GM18507 (cell line): ENCODE measurements around the gene TRAF6.
A peak's percentile ranks its signal among the peaks of the same experiment; 100 is the strongest.

Experiments
- DNase-seq: peaks from one replicate; pipeline ENCODE4 v3.0.0; 2011; ENCODE audit warnings: low read depth; ENCODE audit not compliant: insufficient read length; ENCODE audit errors: extremely low spot score
- FAIRE-seq: peaks from 2 replicates; lab custom pipeline; 2011; peaks lifted over from hg19 to GRCh38; lab: Jason Lieb, UNC

TRAF6 gene

DNA sequence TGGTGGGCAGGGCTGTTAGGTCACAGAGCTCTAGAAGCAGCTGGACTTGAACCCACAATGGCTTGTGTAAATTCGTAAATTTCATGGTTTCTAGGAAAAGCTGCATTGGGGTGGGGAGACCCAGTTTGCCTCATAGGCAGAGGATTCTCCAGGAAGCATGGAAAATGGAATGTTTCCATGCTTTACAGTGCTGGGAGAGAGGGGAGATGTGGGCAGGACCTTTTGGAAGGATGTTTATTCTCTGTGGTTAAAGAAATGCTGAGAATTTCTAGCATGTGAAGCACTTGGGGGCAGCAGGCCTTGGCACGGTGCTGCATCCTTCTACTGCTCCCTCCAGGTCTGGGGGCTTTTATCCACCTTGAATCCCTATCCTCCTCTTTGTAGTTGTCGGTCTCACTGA is 46.3 kb downstream of the TRAF6 start:
- DNase-seq (no peak), FAIRE-seq (no peak)

DNA sequence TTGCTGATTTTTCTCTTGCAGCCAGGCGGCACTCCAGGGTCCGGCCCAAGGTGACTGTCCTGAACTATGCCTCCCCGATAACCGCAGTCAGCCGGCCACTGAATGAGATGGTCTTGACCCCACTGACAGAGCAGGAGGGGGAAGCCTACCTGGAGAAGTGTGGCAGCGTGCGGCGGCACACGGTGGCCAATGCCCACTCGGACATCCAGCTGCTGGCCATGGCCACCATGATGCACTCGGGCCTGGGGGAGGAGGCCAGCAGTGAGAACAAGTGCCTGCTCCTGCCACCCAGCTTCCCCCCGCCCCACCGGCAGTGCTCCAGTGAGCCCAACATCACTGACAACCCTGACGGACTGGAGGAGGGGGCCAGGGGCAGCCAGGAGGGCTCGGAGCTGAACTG is 47.8 kb downstream of the TRAF6 start:
- no peak for DNase-seq
- FAIRE-seq: no peak

DNA sequence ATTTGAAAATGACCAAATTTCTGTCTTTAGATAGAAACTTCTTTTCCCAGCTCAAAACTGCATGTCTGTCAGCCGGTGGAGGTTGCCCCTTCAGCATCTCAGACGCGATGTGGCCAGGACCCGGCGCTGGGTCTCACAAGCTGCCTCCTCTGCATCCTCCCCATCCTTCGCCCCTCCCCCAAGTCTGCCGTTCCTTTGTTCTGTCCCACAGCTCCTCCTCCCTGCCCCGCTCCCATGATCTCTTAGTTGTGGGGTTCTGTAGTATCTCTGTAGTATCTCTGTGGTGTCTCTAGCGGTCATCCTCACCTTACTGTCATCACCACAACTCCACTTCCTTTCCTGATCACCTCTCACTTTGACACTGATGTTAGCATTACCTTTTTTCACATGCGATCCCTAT is 49.9 kb downstream of the TRAF6 start:
- FAIRE-seq (no peak), DNase-seq (no peak)

DNA sequence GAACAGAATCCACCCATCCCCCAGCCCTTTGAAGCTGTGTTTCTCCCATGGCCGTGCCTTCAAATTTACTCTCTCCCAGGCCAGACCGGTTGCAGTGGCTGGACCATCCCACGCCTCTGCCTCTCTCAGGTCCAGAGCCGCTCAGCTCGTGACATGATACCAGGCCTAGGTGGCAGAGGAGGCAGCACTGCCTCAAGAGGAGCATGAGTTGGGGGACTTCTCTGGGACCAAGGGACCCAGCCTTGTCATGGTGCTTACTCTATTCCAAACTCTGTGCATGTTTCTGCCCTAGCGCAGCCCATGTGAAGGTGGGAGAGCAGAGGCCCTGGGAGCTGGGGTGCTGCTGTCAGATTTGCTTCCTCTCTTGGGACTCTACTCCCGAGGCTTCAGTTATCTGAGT is 51.0 kb downstream of the TRAF6 start:
- no peak for DNase-seq
- FAIRE-seq: no peak

DNA sequence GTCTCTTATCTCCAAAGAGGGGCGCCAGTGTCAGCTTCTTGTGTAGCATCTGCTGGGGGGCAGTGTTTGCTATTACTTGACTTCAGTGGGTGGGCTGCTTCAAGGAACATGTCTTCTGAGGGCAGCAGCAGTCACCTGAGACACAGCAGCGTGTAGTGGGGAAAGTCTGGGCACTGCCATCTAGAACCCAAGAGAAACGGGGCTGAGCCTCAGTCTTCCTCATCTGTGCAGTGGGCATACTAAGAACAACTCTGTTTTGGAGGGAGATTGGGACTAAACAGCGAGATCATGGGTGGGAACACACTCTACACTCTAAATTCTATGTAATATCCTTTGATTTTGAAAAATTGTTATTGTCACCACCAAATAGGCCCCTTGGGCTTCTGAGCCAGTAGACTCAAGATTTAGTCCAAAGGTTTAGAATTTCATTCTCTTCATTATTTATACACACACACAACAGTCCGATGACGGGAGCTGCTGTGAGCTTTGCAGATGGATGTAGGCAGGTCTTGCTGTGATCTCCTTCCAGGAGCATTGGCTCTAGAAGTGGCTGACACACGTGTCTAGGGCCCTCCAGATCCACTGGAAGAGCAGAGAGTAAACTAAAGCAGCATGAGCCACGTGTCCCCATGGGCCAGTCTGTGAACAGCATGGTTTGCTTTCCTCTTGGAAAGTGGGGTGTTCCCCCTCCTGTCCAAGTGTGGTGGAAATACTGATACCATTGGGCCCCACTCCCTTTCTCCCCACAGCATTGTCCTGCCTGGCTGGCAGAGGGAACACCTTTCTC is 51.8 kb downstream of the TRAF6 start:
- DNase-seq: no peak
- no peak for FAIRE-seq

DNA sequence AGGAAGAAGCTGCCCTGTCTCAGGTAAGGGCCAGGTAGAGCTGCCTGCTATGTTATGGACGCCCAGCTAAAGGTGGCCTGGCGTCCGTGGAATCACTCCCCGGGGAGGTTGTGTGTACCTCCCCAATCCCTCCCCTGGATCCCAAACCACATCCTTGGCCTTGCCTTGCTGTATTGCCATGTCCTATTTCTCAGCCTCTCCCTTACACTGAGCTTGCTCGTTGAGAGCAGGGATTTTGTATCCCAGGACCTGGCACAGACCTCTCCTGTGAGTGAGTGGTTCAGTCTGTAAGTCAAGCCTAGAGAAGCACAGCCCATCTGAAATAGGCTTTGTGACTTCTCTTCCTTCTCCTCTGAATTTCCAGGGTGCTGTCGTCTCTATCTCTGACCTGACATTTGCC is 53.9 kb downstream of the TRAF6 start:
- DNase-seq: no peak
- no peak for FAIRE-seq

DNA sequence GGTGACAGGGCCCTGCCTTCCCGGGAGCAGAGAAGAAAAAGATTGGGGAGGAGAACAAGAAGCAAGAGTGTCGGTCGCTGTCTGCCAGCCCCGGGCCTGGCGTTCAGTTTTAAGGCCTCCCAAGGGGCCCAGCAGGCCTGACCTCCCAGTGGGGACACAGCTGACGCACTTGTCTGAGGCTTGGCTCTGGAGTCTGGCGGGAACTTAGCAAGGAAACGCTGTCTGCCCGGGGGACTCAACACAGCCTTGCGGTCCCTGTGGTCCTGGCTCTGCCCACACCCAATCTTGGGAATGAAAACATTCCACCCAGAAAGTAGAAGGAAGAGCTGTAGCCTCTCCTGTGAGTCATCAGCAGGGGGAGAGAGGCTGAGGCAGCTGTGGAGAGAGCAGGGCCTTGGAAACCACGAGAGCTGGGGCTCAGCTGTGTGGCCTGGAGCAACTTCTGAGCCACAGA is 54.4 kb downstream of the TRAF6 start:
- DNase-seq (no peak), FAIRE-seq (no peak)

DNA sequence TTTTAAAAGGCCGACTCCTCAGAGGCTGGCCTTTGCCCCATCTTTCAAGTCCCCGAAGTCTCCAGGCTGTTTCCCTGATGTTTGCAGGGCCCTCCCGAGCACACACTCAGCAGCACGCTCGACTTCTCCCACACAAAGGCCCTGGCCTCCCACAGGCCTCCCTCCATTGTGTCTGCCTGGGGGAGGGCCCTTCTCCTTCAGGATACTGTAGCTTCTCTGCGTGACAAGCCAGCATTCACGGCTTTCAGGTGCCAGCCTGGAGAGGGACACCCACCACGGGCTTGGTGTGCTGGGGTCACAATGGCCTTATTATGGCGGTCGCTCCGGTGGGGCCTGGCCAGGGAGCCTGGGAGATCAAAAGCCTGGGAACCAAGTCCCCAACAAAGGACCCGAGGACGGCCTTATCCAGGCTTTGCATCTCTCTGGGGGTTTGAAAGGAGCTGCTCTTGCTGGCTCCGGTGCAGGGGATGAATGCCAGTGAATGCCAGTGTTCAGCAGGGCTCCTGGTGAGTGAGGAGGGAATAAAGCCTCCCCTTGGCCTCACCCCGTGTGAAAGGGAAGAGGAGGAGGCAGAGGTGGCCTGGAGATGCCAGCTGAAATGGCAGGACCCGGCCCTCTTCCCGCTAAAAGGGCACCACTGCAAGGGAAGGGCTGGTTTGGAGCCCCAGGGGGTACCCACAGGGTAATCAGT is 55.0 kb downstream of the TRAF6 start:
- no peak for FAIRE-seq

DNA sequence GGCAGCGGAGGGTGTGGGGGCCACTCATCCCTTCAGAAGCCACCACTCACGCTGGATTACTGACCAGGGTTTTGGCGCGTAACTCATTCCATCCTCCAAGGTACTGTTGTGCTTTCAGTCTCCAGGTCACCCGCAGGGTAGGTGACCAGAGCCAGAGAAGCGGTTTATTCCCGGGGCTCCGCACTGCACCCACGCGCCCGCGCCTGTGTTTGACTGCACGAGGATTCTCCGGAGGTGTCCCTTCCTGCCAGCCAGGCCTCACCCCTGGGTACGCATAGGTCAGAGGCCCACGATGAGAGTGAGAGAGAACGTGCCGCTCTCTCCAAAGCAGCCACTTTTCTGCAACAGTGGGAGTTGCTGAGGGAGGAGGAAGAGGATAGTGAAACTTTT is 55.5 kb downstream of the TRAF6 start:
- FAIRE-seq (no peak), DNase-seq (no peak)

More for the DNA sequence above, 55.0 kb downstream of the TRAF6 start:
- no peak for DNase-seq

DNA sequence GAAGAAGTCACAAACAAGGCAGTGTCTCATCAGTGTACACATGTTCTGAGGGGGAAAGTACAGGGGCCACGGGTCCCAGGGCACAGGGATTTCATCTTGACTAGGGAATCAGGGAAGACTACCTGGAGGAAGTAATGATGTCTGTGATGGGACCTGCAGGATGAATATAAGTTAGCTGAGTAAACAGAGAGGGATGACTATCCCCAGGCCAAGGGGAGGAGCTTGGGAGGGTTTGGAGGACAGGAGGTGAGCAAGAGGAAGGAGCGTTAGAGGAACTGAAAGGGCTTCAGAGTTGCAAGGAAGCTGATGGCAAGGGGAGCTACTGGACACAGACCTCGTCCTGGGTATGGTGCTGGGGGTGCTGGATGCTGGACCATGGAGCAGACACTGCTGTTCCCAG is 56.4 kb downstream of the TRAF6 start:
- no peak for DNase-seq
- FAIRE-seq: no peak

DNA sequence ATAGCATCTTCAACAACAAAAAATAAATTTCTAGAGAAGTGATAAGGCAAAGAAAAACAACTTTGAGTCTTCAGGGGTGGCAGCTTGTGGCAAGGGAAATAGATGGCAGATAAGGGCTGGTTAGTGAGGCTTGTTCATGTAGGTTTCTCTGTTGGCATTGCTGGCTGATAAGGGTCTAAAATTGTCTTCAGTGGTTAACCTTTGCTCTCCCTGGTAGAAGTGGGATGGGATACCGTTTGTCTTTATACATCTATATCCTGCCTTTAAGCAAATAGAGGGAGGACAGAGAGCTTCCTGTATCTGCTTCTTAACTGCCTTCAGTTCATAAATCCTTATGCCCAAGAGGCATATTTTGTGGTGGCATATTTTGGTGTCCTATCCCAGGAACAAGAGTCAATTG is 57.1 kb downstream of the TRAF6 start:
- DNase-seq: no peak

DNA sequence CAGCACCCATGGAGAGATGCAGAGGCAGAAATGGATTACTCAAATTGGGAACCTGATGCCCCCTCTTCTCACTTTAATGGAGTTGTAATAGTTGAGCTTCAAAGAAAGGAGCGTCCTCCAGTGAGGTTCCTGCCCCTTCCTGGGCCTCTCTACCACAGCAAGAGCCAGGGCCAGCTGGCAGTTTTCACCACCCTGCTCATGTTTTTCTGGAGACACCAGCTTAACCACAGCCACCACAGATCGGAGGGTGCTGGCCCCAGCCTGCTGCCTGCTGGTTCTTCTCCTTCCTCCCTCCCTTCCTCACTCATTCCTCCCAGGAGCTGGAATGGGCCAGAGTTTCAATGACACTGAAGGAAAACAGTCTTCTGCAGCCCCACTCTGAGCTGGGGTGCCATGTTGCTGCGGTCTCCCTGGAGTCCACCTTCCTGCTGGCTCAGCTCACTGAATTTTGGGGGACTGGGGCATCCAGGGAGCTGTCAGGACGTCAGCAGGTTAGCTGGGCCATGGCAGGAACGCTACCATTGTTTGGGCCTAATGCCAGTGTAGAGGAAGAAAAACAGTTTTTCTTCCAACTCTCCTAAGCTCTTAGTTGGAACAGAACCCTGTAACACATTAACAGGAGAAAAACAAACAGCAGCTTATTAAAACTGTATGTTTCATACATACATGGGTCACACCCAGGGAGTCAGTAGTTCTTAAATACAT is 57.7 kb downstream of the TRAF6 start:
- FAIRE-seq (no peak), DNase-seq (no peak)

More for the DNA sequence above, 57.1 kb downstream of the TRAF6 start:
- no peak for FAIRE-seq

DNA sequence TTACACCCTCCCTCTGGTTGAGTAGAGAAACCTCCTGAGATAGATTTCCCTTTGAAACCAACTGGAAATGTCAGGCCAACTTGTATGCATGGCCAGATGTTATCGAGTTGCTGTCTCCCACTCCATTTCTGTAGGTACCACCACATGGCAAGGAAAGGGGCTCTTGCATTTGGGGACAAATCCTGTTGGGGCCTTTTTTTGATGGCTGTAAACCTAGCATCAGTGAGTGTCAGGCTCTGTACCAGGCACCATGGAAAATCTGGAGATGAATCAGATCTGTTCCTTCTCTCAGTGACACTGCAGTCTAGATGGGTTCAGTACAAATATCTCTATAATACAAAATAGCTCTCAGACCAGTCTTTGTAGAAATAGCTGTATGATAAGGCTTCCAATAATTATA is 58.4 kb downstream of the TRAF6 start:
- DNase-seq: no peak

DNA sequence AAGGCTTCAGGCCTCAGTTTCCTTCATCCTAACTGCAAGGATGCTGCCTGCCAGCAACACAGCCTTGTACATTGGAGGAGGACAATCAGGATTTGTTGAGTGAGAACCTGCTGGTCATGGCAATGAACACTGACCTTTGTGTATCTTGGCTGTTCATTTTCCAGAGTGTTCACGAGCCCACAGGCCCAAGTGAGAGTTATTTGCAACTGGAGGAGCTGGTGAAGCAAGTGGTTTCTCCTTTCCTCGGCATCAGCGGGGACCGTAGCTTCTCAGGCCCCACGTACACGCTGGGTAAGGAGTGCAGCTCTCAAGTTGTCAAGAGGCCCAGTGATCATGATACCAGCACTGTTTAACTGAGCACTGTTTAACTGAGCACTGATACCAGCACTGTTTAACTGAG is 59.0 kb downstream of the TRAF6 start:
- no peak for DNase-seq
- no peak for FAIRE-seq

More for the DNA sequence above, 58.4 kb downstream of the TRAF6 start:
- FAIRE-seq: no peak

DNA sequence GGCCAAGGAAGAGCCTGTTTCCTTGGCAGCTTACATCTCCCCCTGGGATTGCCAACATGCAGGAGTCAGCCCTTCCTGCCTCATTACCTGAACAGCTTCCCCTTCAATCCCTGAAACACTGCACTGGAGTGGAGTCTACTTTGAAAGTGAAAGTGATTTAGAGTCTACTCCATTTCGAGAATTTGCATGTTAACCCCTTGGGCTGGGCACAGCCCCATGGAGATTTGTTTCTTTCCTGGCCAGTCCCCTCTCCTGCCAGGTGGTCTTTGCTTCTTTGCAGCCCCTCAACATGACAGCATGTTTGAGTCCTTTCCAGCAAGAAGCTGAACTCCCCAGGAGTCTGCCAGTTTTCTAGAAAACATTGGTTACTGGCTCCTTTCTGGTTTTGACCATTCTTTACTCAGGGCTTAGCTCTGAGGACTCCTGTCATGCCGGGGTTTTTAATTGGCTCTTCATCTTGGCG is 59.9 kb downstream of the TRAF6 start:
- no peak for DNase-seq
- peak; percentile 29 for FAIRE-seq

DNA sequence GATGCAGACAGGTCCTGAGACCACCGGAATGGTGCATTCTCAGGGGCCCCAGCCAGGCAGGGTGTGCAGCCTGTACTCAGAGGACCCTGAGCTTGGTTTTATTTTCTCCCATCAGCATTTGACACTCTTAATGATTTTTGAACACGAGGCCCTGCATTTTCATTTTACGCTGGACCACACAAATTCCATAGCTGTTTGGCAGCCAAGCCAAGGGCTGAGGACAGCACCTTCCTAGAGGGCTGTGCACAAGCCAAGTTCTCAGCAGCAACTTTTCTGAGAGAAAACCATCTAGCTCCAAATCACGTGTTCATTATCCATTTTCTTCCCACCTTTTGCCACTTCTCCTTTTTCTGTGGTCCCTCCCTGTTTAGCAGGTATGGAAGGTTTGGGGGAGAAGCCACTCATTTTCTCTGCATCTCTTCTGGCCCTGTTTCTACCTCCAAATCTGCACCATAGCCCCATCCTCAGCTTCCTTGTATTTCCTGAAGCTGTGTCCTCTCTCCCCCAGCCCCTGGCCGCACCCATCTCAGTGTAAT is 60.4 kb downstream of the TRAF6 start:
- no peak for FAIRE-seq

DNA sequence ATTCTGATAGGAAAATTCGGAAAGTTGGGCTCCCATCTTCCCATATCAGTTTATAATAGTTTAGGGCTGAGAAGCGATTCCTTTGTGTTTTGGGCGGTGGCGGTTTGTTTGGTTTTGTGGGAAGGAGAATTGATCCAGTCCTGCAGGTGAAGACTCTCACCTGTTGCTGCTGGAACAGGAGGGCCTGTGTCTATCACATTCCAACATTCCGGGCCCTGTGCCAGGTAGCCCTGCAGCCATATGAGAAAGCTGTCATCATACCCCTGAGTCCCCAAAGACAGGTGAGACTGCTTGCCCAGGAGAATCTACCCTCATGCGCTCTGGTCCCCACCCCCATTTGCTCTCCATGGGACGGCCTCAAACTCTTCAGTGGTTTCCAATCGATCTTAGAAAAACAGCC is 62.1 kb downstream of the TRAF6 start:
- DNase-seq (no peak), FAIRE-seq (no peak)

More for the DNA sequence above, 60.4 kb downstream of the TRAF6 start:
- no peak for DNase-seq

DNA sequence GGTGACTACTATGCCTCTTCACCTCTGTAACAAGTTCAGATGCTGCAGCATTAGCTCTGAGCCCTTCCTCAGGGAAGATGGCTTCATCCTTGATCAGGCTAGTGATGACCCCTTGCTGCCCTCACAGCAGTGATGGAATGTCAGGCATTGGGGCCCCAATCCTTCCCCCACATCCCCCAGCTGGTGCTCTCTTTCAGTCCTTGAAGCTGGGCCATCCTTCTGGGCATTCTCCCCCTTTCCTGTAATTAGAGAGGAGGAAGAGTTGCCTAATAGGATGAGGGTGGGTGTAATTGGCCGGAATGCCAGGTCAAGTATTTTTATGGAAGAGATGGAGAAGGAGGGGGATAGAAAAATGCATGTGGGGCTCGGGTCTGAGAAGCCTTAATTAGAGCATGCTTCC is 62.6 kb downstream of the TRAF6 start:
- no peak for FAIRE-seq

DNA sequence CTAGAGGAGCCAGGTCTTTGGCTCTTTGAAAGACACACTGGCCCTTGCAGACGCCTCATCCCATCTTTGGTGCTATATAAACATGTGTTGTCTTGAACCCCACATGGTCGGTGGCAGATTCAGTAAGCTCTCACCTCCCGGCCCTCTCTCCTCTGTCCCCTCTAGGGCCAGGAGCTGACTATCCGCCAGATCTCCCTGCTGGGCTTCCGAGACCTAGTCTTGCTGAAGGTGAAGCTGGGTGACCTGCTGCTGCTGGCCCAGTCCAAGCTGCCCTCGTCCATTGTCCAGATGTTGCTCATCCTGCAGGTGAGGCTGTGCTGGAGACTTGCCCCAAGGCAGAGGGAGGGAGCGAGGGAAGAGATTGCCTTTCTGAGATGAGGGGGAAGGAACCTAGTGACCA is 63.9 kb downstream of the TRAF6 start:
- DNase-seq (no peak), FAIRE-seq (no peak)

More for the DNA sequence above, 62.6 kb downstream of the TRAF6 start:
- DNase-seq: no peak

DNA sequence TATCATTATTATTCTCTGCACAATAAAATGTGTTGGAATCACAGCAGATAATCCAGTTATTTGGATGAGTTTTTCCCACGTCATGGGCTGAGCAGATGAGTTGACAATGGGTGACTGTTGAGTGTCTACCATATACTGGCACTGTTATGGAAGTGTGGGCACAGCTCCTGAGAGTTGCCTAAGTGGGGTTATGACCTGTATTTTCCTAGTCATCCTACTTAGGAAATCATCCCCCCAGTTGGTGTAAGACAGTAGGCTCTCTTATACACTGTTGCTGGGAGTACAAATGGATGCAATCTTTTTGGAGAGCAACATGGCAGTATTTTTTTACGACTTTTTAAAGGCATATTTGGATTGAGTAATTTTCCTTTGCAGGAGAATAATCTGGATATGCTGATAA is 66.4 kb downstream of the TRAF6 start:
- FAIRE-seq (no peak), DNase-seq (no peak)
